ENCODE data around the gene CCNJL.

Gene CCNJL

GRCh38 chr5:160325716-160326115 lies 13.4 kb upstream of the CCNJL start:
- no peak for DNase-seq
- H3K9me3 ChIP-seq = no peaks in the 10 kb centered on the region
- TF ChIP-seq, protein P1, sequence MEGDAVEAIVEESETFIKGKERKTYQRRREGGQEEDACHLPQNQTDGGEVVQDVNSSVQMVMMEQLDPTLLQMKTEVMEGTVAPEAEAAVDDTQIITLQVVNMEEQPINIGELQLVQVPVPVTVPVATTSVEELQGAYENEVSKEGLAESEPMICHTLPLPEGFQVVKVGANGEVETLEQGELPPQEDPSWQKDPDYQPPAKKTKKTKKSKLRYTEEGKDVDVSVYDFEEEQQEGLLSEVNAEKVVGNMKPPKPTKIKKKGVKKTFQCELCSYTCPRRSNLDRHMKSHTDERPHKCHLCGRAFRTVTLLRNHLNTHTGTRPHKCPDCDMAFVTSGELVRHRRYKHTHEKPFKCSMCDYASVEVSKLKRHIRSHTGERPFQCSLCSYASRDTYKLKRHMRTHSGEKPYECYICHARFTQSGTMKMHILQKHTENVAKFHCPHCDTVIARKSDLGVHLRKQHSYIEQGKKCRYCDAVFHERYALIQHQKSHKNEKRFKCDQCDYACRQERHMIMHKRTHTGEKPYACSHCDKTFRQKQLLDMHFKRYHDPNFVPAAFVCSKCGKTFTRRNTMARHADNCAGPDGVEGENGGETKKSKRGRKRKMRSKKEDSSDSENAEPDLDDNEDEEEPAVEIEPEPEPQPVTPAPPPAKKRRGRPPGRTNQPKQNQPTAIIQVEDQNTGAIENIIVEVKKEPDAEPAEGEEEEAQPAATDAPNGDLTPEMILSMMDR (IDR thresholded peaks at IDR 0.05; ENCODE audit: low read depth, low read length) = no peak
- no peaks in the 10 kb centered on the region for H3K27me3 ChIP-seq
- no peak overlapping the region for H3K4me3 ChIP-seq (ENCODE audit: low read depth, low read length)
- no peaks in the 10 kb centered on the region for H3K4me1 ChIP-seq
- no peaks in the 10 kb centered on the region for H3K36me3 ChIP-seq

- Histone ChIP-seq H3K4me3 (ENCODE audit: low read depth, low read length) (no peak overlapping the region), H3K9me3 (no peaks in the 10 kb centered on the region), H3K4me1 (no peaks in the 10 kb centered on the region), H3K36me3 (no peaks in the 10 kb centered on the region), H3K27me3 (no peaks in the 10 kb centered on the region)
- TF ChIP-seq, protein P1 (IDR thresholded peaks at IDR 0.05; ENCODE audit: low read depth, low read length) = no peak
- no peak for DNase-seq
Observed at GRCh38 chr5:160324886-160325285, 12.5 kb upstream of the CCNJL start.

- Histone ChIP-seq H3K27me3 (no peaks in the 10 kb centered on the region), H3K4me1 (no peaks in the 10 kb centered on the region), H3K36me3 (no peaks in the 10 kb centered on the region), H3K9me3 (no peaks in the 10 kb centered on the region), H3K4me3 (ENCODE audit: low read depth, low read length) (no peak overlapping the region)
- DNase-seq = no peak
- TF ChIP-seq, protein P1 (IDR thresholded peaks at IDR 0.05; ENCODE audit: low read depth, low read length) = no peak
Observed at GRCh38 chr5:160318409-160318808, 6.0 kb upstream of the CCNJL start.

DNA sequence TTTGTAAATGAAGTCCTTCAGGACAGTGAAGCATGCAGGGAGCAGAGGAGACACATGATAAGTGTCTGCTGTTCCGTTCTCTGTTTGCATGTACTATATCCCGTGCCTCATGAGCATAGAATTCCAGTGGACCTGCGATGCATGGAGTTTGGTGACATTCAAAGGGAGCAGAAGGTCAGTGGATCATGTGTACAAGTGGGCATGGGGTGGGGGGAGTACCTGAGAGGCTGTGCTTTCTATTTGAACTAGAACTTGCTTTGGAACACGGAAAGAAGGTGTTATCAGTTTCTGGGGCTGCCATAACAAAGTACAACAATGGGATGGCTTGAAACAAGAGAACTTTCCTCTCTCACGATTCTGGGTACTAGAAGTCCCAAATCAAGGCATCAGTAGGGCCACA lies 5.1 kb upstream of the CCNJL start:
- Histone ChIP-seq H3K4me1 (no peaks in the 10 kb centered on the region), H3K27me3 (no peaks in the 10 kb centered on the region), H3K9me3 (no peaks in the 10 kb centered on the region), H3K4me3 (ENCODE audit: low read depth, low read length) (no peak overlapping the region), H3K36me3 (no peaks in the 10 kb centered on the region)
- DNase-seq = no peak
- TF ChIP-seq, protein P1 (IDR thresholded peaks at IDR 0.05; ENCODE audit: low read depth, low read length) = no peak

GRCh38 chr5:160315968-160316367 lies 3.6 kb upstream of the CCNJL start:
- H3K36me3 ChIP-seq = no peaks in the 10 kb centered on the region
- no peaks in the 10 kb centered on the region for H3K27me3 ChIP-seq
- no peak overlapping the region for H3K4me3 ChIP-seq (ENCODE audit: low read depth, low read length)
- H3K9me3 ChIP-seq = no peaks in the 10 kb centered on the region
- DNase-seq = no peak
- H3K4me1 ChIP-seq = no peaks in the 10 kb centered on the region
- TF ChIP-seq, protein P1 (IDR thresholded peaks at IDR 0.05; ENCODE audit: low read depth, low read length) = no peak

GRCh38 chr5:160312960-160313727 lies 780 bp upstream of the CCNJL start:
- TF ChIP-seq, protein P1 (IDR thresholded peaks at IDR 0.05; ENCODE audit: low read depth, low read length) = no peak
- Histone ChIP-seq H3K36me3 (no peaks in the 10 kb centered on the region), H3K4me3 (ENCODE audit: low read depth, low read length) (peak overlapping the region; percentile 85), H3K9me3 (no peaks in the 10 kb centered on the region), H3K27me3 (no peaks in the 10 kb centered on the region), H3K4me1 (no peaks in the 10 kb centered on the region)
- DNase-seq = no peak
